GM23338 (cell line): ENCODE measurements around the gene CHD1. TPM values are rescaled to one million over a fixed set of nuclear protein-coding genes. Genes with fewer than 3 reads are reported as not detected.

Source experiments
- ATAC-seq: fragments of 200-7000 bp; cut with Tn5 transposase; 3 replicates; pipeline ENCODE4 v1.9.1; 2020
- DNase-seq: peaks from one replicate; pipeline ENCODE4 v3.0.0-alpha.2; 2015; ENCODE audit warnings: low spot score
- H2AFZ ChIP-seq: fragments of 200-600 bp; sonication (generic); 2 replicates; pipeline ENCODE4 v1.8.0; 2016; ENCODE audit warnings: antibody characterized with exemption, mild to moderate bottlenecking, moderate library complexity
- H3F3A ChIP-seq: fragments of 200-600 bp; sonication (generic); replicated peaks from 2 replicates; pipeline ENCODE4 v1.8.0; 2017; ENCODE audit warnings: antibody characterized with exemption, mixed run types, low read depth
- H3K27ac ChIP-seq: fragments of 200-600 bp; sonication (generic); 2 replicates; pipeline ENCODE4 v1.6.1; 2016; ENCODE audit warnings: low read depth
- H3K27me3 ChIP-seq: fragments of 200-600 bp; sonication (generic); 2 replicates; pipeline ENCODE4 v1.8.0; 2016; ENCODE audit warnings: mild to moderate bottlenecking, mixed run types, moderate library complexity; ENCODE audit not compliant: insufficient read depth
- H3K36me3 ChIP-seq: fragments of 200-600 bp; sonication (generic); 2 replicates; pipeline ENCODE4 v1.8.0; 2016; ENCODE audit warnings: mild to moderate bottlenecking; ENCODE audit not compliant: insufficient read depth
- H3K4me1 ChIP-seq: fragments of 200-600 bp; sonication (generic); 2 replicates; pipeline ENCODE4 v1.8.0; 2016; ENCODE audit warnings: mild to moderate bottlenecking, moderate library complexity; ENCODE audit not compliant: insufficient read depth
- H3K4me2 ChIP-seq: fragments of 200-600 bp; sonication (generic); 2 replicates; pipeline ENCODE4 v1.7.1; 2017; ENCODE audit warnings: mixed run types
- H3K4me3 ChIP-seq: fragments of 200-600 bp; sonication (generic); 2 replicates; pipeline ENCODE4 v1.6.1; 2016; ENCODE audit warnings: mixed run types
- H3K79me2 ChIP-seq: fragments of 200-600 bp; sonication (generic); replicated peaks from 2 replicates; pipeline ENCODE4 v1.8.0; 2017; ENCODE audit warnings: mild to moderate bottlenecking; ENCODE audit not compliant: insufficient read depth
- H3K9me2 ChIP-seq: fragments of 200-600 bp; sonication (generic); 2 replicates; pipeline ENCODE4 v1.8.0; 2017; ENCODE audit not compliant: insufficient read depth
- H4K20me1 ChIP-seq: fragments of 200-600 bp; sonication (generic); replicated peaks from 2 replicates; pipeline ENCODE4 v1.8.0; 2017; ENCODE audit warnings: mild to moderate bottlenecking; ENCODE audit not compliant: insufficient read depth
- H3K27ac Mint-ChIP-seq: 2 replicates; pipeline ENCODE4 v1.8.0; 2020; ENCODE audit warnings: inconsistent platforms, mild to moderate bottlenecking, moderate library complexity, mixed read lengths
- H3K27me3 Mint-ChIP-seq: 3 replicates; pipeline ENCODE4 v1.8.0; 2022; ENCODE audit warnings: low read depth, mild to moderate bottlenecking, moderate library complexity, mixed read lengths, inconsistent platforms; ENCODE audit not compliant: insufficient read depth, poor library complexity
- H3K36me3 Mint-ChIP-seq: 3 replicates; pipeline ENCODE4 v1.8.0; 2021; ENCODE audit warnings: low read depth, mild to moderate bottlenecking, inconsistent platforms, moderate library complexity, mixed read lengths
- H3K4me1 Mint-ChIP-seq: 3 replicates; pipeline ENCODE4 v1.8.0; 2020; ENCODE audit warnings: mild to moderate bottlenecking, inconsistent platforms, mixed read lengths
- H3K4me3 Mint-ChIP-seq: 3 replicates; pipeline ENCODE4 v1.8.0; 2021; ENCODE audit warnings: moderate library complexity, mild to moderate bottlenecking, inconsistent platforms, mixed read lengths
- H3K9me3 Mint-ChIP-seq: 3 replicates; pipeline ENCODE4 v1.8.0; 2020; ENCODE audit warnings: moderate library complexity, mild to moderate bottlenecking, inconsistent platforms, mixed read lengths
- CREB1 ChIP-seq: fragments of 250-450 bp; sonication (Bioruptor Pico); IDR thresholded peaks from 2 replicates; pipeline ENCODE4 v1.5.0; 2020; ENCODE audit warnings: low read depth, mild to moderate bottlenecking, moderate library complexity
- EZH2phosphoT487 ChIP-seq: fragments of 200-600 bp; sonication (generic); IDR thresholded peaks from one replicate; pipeline ENCODE4 v1.8.1; 2018; ENCODE audit warnings: antibody characterized with exemption; ENCODE audit not compliant: unreplicated experiment
- JUNB ChIP-seq: IDR thresholded peaks from one replicate; pipeline ENCODE4 v1.6.1; 2016; ENCODE audit warnings: antibody characterized with exemption; ENCODE audit not compliant: unreplicated experiment
- NANOG ChIP-seq: IDR thresholded peaks from 2 replicates; pipeline ENCODE4 v1.6.1; 2016; ENCODE audit warnings: antibody characterized with exemption, borderline replicate concordance
- POLR2AphosphoS5 ChIP-seq: IDR thresholded peaks from 2 replicates; pipeline ENCODE4 v1.6.1; 2016; ENCODE audit warnings: antibody characterized with exemption, low read depth
- STAT1 ChIP-seq: IDR thresholded peaks from one replicate; pipeline ENCODE4 v1.6.1; 2016; ENCODE audit warnings: antibody characterized with exemption; ENCODE audit not compliant: unreplicated experiment
- ZNF114 ChIP-seq: fragments of 250-450 bp; sonication (Bioruptor Pico); IDR thresholded peaks from 2 replicates; pipeline ENCODE4 v1.5.0; 2020; ENCODE audit warnings: mild to moderate bottlenecking, moderate library complexity
- ZNF331 ChIP-seq: fragments of 250-450 bp; sonication (Bioruptor Pico); IDR thresholded peaks from 2 replicates; pipeline ENCODE4 v1.5.0; 2020; ENCODE audit warnings: low read depth, mild to moderate bottlenecking, moderate library complexity
- polyA plus RNA-seq: library from polyadenylated mRNA; unstranded; fragments of >200 nt; fragmentation: Nextera tagmentation; extraction: Ambion mirVana; gene quantifications from 2 replicates; pipeline ENCODE4 v1.2.1, GENCODE V29; 2016
- total RNA-seq: library from RNA; depleted of rRNA; stranded (reverse); fragments of >200 nt; shearing (Covaris generic); gene quantifications from 2 replicates; pipeline ENCODE4 v1.2.3, GENCODE V29; 2014
- TF ChIP-seq, protein P1 (sequence below): fragments of 250-450 bp; sonication (Bioruptor Pico); IDR thresholded peaks from 2 replicates; pipeline ENCODE4 v1.5.0; 2020; ENCODE audit warnings: mild to moderate bottlenecking, moderate library complexity
- TF ChIP-seq, protein P2 (sequence below): IDR thresholded peaks from 2 replicates; pipeline ENCODE4 v1.6.1; 2016; ENCODE audit warnings: antibody characterized with exemption
- TF ChIP-seq, protein P3 (sequence below): IDR thresholded peaks from one replicate; pipeline ENCODE4 v1.6.1; 2018; ENCODE audit warnings: antibody characterized with exemption; ENCODE audit not compliant: unreplicated experiment

Gene CHD1
- total and polyA plus RNA-seq, 2 experiments from 2014 or later, result 36.4 to 75.6 TPM

DNA sequence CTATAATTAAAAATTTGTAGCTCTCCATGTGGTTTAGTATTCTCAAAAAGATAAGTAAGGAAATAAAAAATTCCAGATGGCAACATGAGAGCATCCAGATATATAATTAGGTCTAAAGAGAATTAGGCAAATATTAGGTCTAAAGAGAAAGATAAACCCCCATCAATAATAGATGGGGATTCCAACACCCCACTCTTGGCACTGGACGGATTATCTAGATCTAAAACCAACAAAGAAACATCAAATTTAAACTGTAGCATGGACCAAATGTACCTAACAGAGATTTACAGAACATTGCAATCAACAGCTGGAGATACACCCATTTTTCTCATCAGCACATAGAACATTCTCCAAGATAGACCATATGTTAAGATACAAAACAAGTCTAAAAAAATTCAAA, 123.7 kb downstream of the CHD1 start (continued):
- no peak for TF ChIP-seq EZH2phosphoT487
- no peak for TF ChIP-seq CREB1
- no peak for TF ChIP-seq ZNF331 (CRISPR knock-in tag)
- TF ChIP-seq, protein P1, sequence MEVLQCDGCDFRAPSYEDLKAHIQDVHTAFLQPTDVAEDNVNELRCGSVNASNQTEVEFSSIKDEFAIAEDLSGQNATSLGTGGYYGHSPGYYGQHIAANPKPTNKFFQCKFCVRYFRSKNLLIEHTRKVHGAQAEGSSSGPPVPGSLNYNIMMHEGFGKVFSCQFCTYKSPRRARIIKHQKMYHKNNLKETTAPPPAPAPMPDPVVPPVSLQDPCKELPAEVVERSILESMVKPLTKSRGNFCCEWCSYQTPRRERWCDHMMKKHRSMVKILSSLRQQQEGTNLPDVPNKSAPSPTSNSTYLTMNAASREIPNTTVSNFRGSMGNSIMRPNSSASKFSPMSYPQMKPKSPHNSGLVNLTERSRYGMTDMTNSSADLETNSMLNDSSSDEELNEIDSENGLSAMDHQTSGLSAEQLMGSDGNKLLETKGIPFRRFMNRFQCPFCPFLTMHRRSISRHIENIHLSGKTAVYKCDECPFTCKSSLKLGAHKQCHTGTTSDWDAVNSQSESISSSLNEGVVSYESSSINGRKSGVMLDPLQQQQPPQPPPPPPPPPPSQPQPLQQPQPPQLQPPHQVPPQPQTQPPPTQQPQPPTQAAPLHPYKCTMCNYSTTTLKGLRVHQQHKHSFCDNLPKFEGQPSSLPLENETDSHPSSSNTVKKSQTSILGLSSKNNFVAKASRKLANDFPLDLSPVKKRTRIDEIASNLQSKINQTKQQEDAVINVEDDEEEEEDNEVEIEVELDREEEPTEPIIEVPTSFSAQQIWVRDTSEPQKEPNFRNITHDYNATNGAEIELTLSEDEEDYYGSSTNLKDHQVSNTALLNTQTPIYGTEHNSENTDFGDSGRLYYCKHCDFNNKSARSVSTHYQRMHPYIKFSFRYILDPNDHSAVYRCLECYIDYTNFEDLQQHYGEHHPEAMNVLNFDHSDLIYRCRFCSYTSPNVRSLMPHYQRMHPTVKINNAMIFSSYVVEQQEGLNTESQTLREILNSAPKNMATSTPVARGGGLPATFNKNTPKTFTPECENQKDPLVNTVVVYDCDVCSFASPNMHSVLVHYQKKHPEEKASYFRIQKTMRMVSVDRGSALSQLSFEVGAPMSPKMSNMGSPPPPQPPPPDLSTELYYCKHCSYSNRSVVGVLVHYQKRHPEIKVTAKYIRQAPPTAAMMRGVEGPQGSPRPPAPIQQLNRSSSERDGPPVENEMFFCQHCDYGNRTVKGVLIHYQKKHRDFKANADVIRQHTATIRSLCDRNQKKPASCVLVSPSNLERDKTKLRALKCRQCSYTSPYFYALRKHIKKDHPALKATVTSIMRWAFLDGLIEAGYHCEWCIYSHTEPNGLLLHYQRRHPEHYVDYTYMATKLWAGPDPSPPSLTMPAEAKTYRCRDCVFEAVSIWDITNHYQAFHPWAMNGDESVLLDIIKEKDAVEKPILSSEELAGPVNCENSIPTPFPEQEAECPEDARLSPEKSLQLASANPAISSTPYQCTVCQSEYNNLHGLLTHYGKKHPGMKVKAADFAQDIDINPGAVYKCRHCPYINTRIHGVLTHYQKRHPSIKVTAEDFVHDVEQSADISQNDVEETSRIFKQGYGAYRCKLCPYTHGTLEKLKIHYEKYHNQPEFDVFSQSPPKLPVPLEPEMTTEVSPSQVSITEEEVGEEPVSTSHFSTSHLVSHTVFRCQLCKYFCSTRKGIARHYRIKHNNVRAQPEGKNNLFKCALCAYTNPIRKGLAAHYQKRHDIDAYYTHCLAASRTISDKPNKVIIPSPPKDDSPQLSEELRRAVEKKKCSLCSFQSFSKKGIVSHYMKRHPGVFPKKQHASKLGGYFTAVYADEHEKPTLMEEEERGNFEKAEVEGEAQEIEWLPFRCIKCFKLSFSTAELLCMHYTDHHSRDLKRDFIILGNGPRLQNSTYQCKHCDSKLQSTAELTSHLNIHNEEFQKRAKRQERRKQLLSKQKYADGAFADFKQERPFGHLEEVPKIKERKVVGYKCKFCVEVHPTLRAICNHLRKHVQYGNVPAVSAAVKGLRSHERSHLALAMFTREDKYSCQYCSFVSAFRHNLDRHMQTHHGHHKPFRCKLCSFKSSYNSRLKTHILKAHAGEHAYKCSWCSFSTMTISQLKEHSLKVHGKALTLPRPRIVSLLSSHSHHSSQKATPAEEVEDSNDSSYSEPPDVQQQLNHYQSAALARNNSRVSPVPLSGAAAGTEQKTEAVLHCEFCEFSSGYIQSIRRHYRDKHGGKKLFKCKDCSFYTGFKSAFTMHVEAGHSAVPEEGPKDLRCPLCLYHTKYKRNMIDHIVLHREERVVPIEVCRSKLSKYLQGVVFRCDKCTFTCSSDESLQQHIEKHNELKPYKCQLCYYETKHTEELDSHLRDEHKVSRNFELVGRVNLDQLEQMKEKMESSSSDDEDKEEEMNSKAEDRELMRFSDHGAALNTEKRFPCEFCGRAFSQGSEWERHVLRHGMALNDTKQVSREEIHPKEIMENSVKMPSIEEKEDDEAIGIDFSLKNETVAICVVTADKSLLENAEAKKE (CRISPR knock-in tag), result no peak

DNA sequence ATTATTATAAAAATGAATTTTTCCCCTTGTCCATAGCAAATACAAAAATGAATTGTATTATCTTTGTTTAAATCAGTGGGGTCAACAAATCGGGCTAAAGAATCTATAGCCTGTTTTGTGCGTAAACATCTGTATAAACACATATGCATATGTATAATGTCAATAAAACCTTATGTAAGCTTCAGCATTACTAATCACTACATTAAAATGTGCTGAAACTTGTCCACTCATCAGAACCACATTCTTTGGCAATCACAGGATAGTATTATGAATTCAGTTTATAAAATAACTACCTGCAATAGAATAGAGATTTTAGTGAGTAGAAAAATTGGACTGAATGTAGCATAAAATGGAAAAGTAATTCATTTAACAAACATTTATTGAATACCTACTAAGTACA, 124.7 kb downstream of the CHD1 start:
- ATAC-seq (no peak), DNase-seq (no peak)
- Histone ChIP-seq H3K9me2 (no peaks in the 10 kb centered on the region), H3K4me1 (no peaks in the 10 kb centered on the region), H3K4me2 (no peak overlapping the region), H3F3A (no peaks in the 10 kb centered on the region), H3K4me3 (no peak overlapping the region), H2AFZ (no peak overlapping the region), H3K36me3 (0 out of 2 replicates have a peak, but pooled peaks cover 3% of the 10 kb centered on the region), H3K27ac (no peak overlapping the region), H3K27me3 (no peaks in the 10 kb centered on the region), H4K20me1 (no peaks in the 10 kb centered on the region), H3K79me2 (no peaks in the 10 kb centered on the region)
- Mint-ChIP-seq H3K4me1 (peaks cover under 1% of the 10 kb centered on the region; the same call in 2 of the 3 replicates), H3K36me3 (peaks cover 28% of the 10 kb centered on the region), H3K4me3 (no peak overlapping the region), H3K27ac (no peak overlapping the region), H3K9me3 (peaks cover 35% of the 10 kb centered on the region), H3K27me3 (peaks cover 4% of the 10 kb centered on the region)
- TF ChIP-seq, protein P2, sequence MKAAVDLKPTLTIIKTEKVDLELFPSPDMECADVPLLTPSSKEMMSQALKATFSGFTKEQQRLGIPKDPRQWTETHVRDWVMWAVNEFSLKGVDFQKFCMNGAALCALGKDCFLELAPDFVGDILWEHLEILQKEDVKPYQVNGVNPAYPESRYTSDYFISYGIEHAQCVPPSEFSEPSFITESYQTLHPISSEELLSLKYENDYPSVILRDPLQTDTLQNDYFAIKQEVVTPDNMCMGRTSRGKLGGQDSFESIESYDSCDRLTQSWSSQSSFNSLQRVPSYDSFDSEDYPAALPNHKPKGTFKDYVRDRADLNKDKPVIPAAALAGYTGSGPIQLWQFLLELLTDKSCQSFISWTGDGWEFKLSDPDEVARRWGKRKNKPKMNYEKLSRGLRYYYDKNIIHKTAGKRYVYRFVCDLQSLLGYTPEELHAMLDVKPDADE, result no peak
- TF ChIP-seq, protein P3, sequence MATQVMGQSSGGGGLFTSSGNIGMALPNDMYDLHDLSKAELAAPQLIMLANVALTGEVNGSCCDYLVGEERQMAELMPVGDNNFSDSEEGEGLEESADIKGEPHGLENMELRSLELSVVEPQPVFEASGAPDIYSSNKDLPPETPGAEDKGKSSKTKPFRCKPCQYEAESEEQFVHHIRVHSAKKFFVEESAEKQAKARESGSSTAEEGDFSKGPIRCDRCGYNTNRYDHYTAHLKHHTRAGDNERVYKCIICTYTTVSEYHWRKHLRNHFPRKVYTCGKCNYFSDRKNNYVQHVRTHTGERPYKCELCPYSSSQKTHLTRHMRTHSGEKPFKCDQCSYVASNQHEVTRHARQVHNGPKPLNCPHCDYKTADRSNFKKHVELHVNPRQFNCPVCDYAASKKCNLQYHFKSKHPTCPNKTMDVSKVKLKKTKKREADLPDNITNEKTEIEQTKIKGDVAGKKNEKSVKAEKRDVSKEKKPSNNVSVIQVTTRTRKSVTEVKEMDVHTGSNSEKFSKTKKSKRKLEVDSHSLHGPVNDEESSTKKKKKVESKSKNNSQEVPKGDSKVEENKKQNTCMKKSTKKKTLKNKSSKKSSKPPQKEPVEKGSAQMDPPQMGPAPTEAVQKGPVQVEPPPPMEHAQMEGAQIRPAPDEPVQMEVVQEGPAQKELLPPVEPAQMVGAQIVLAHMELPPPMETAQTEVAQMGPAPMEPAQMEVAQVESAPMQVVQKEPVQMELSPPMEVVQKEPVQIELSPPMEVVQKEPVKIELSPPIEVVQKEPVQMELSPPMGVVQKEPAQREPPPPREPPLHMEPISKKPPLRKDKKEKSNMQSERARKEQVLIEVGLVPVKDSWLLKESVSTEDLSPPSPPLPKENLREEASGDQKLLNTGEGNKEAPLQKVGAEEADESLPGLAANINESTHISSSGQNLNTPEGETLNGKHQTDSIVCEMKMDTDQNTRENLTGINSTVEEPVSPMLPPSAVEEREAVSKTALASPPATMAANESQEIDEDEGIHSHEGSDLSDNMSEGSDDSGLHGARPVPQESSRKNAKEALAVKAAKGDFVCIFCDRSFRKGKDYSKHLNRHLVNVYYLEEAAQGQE, result no peak
- TF ChIP-seq ZNF331 (CRISPR knock-in tag), result no peak
- no peak for TF ChIP-seq EZH2phosphoT487
- no peak for TF ChIP-seq ZNF114 (CRISPR knock-in tag)
- no peak for TF ChIP-seq STAT1
- TF ChIP-seq NANOG, result no peak
- TF ChIP-seq JUNB, result no peak
- no peak for TF ChIP-seq POLR2AphosphoS5
- no peak for TF ChIP-seq CREB1
